Gastrocnemius medialis (tissue), 4 donors: ENCODE data around the gene ALDH1B1. TPM values are rescaled to one million over a fixed set of nuclear protein-coding genes. Genes with fewer than 3 reads are reported as not detected.

Source experiments
- ATAC-seq, 2 donors: fragments of 150-250 bp; one replicate each; pipeline ENCODE4 v1.9.1; 2016
- DNase-seq, 2 donors: peaks; one replicate each; pipeline ENCODE4 v3.0.0-alpha.2; 2019
- H3K27ac ChIP-seq, 4 donors: fragments of 200-600 bp; sonication (generic); 1 replicate in 1 of 4; 2 replicates in 3 of 4; pipeline ENCODE4 v1.5.1; 2016 to 2018; ENCODE audit warnings: mild to moderate bottlenecking in 2 of 4, moderate library complexity in 1 of 4
- H3K27me3 ChIP-seq, 3 donors: fragments of 200-600 bp; sonication (generic) in 2 of 3; 1 replicate in 1 of 3; 2 replicates in 2 of 3; pipeline versions ENCODE4 v1.5.1 to v1.6.0; 2016 to 2019; ENCODE audit warnings: mild to moderate bottlenecking in 1 of 3, moderate library complexity in 1 of 3
- H3K36me3 ChIP-seq, 2 donors: fragments of 200-600 bp; sonication (generic) in 1 of 2; one replicate each; pipeline ENCODE4 v1.5.1; 2017 to 2018
- H3K4me1 ChIP-seq, 2 donors: fragments of 200-600 bp; sonication (generic) in 1 of 2; one replicate each; pipeline ENCODE4 v1.5.1; 2016 to 2017; ENCODE audit warnings: mild to moderate bottlenecking in 2 of 2
- H3K4me3 ChIP-seq, 4 donors: fragments of 200-600 bp; sonication (generic) in 3 of 4; 1 replicate in 1 of 4; 2 replicates in 3 of 4; pipeline ENCODE4 v1.5.1; 2016 to 2019; ENCODE audit warnings: mild to moderate bottlenecking in 2 of 4
- H3K9me3 ChIP-seq, 3 donors: fragments of 200-600 bp; sonication (generic) in 2 of 3; 1 replicate in 1 of 3; 2 replicates in 2 of 3; pipeline ENCODE4 v1.5.1; 2016 to 2019
- CTCF ChIP-seq, 5 experiments: fragments of 450-650 bp in 3 of 5; fragments of 200-600 bp in 2 of 5; sonication (generic) in 2 of 5; IDR thresholded peaks in 4 of 5; conservative IDR thresholded peaks in 1 of 5; 1 replicate in 4 of 5; 2 replicates in 1 of 5; pipeline ENCODE4 v1.5.1; 2016 to 2019; ENCODE audit warnings: antibody characterized with exemption in 5 of 5, mild to moderate bottlenecking in 3 of 5, moderate library complexity in 3 of 5
- POLR2A ChIP-seq, 2 donors: fragments of 450-650 bp; IDR thresholded peaks; one replicate each; pipeline ENCODE4 v1.6.1; 2017; ENCODE audit warnings: antibody characterized with exemption in 2 of 2, mild to moderate bottlenecking in 2 of 2, moderate library complexity in 2 of 2
- in situ Hi-C, 4 donors: fragments of 200-750 bp; cut with MboI; loops; one replicate each; pipeline versions ENCODE4 v1.15.0 to v1.8.0; 2017; ENCODE audit warnings: low sequenced_read_pairs in 4 of 4
- intact Hi-C: fragments of 100-400 bp; cut with DNase I; formaldehyde crosslinking; loops from one replicate; pipeline ENCODE4 v1.15.1; 2023; ENCODE audit warnings: low total_unique reads
- total RNA-seq, 4 donors: library from RNA; depleted of rRNA; stranded (reverse); fragments of >200 nt; gene quantifications; one replicate each; pipeline versions ENCODE4 v1.1.0 to v1.2.3, GENCODE V29; 2016

Gene ALDH1B1
- total RNA-seq, 4 donors from 2014 or later, result 21.0 to 50.9 (median 36.0) TPM

DNA sequence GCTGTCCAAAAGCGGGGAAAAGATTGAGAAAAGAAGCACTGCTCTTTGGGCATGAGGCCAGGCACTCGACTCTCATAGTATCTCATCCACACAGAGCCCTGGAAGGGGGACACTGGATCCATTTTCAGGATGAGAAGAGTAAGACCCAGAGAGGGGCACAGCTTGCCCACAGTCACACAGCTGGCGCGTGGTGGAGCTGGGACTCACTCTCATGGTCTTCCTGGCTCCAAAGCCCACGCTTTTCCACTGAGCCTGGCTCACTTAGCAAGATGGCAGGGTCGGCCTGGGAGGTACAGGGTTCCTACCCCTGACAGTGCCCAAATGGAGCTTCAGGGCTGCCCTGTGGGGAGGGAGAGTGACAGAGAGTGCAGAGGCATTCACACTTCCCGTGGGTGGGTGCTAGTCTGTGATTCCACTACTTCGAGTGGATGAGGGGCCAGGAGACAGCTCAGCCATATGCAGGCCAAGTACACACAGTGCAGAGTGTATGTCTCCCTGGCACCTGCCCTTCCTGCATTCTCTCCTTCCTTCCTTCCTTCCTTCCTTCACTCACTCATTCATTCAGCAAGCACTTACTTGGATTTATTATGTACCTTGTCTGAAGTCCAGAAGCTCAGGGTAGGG lies 50.1 kb downstream of the ALDH1B1 start:
- in situ Hi-C loops, result no loop called here
- no peaks in the 10 kb centered on the region for H3K27me3 ChIP-seq
- TF ChIP-seq POLR2A (IDR thresholded peaks at IDR 0.05), result no peak

GRCh38 chr9:38443181-38443580 lies 50.7 kb downstream of the ALDH1B1 start:
- in situ Hi-C loops (no loop called here), intact Hi-C loops (no loop called here)
- no peak for DNase-seq
- H3K27ac ChIP-seq, result no peak overlapping the region
- no peaks in the 10 kb centered on the region for H3K9me3 ChIP-seq
- no peaks in the 10 kb centered on the region for H3K4me1 ChIP-seq
- ATAC-seq, result no peak
- H3K4me3 ChIP-seq, result no peak overlapping the region
- no peaks in the 10 kb centered on the region for H3K36me3 ChIP-seq
- no peaks in the 10 kb centered on the region for H3K27me3 ChIP-seq
- TF ChIP-seq POLR2A (IDR thresholded peaks at IDR 0.05), result no peak
- no peak for TF ChIP-seq CTCF (IDR thresholded peaks at IDR 0.05 in 4 of 5, conservative IDR thresholded peaks at IDR 0.05 in 1 of 5)

More for the DNA sequence above, 50.1 kb downstream of the ALDH1B1 start:
- ATAC-seq (no peak), DNase-seq (no peak)
- Histone ChIP-seq H3K4me1 (no peaks in the 10 kb centered on the region), H3K4me3 (no peak overlapping the region), H3K27ac (no peak overlapping the region), H3K36me3 (no peaks in the 10 kb centered on the region), H3K9me3 (no peaks in the 10 kb centered on the region)
- intact Hi-C loops, result no loop called here

GRCh38 chr9:38443597-38443996 lies 51.1 kb downstream of the ALDH1B1 start:
- DNase-seq (no peak), ATAC-seq (no peak)
- H3K4me1 ChIP-seq, result no peaks in the 10 kb centered on the region
- no peak overlapping the region for H3K4me3 ChIP-seq
- TF ChIP-seq CTCF (IDR thresholded peaks at IDR 0.05 in 4 of 5, conservative IDR thresholded peaks at IDR 0.05 in 1 of 5) (no peak), POLR2A (IDR thresholded peaks at IDR 0.05) (no peak)
- intact Hi-C loops (no loop called here), in situ Hi-C loops (no loop called here)
- no peaks in the 10 kb centered on the region for H3K36me3 ChIP-seq
- H3K27me3 ChIP-seq, result no peaks in the 10 kb centered on the region
- no peak overlapping the region for H3K27ac ChIP-seq
- H3K9me3 ChIP-seq, result no peaks in the 10 kb centered on the region

GRCh38 chr9:38445154-38446043 lies 52.9 kb downstream of the ALDH1B1 start:
- Histone ChIP-seq H3K27ac (no peak overlapping the region), H3K4me1 (no peaks in the 10 kb centered on the region), H3K9me3 (no peaks in the 10 kb centered on the region), H3K4me3 (no peak overlapping the region), H3K36me3 (no peaks in the 10 kb centered on the region), H3K27me3 (no peaks in the 10 kb centered on the region)
- intact Hi-C loops, result no loop called here
- in situ Hi-C loops, result no loop called here
- DNase-seq (no peak), ATAC-seq (no peak)
- TF ChIP-seq POLR2A (IDR thresholded peaks at IDR 0.05), result no peak
- no peak for TF ChIP-seq CTCF (IDR thresholded peaks at IDR 0.05 in 4 of 5, conservative IDR thresholded peaks at IDR 0.05 in 1 of 5)

- no peak overlapping the region for H3K27ac ChIP-seq
- H3K9me3 ChIP-seq, result no peaks in the 10 kb centered on the region
- no peaks in the 10 kb centered on the region for H3K4me1 ChIP-seq
- TF ChIP-seq POLR2A (IDR thresholded peaks at IDR 0.05) (no peak), CTCF (IDR thresholded peaks at IDR 0.05 in 4 of 5, conservative IDR thresholded peaks at IDR 0.05 in 1 of 5) (no peak)
- no peak overlapping the region for H3K4me3 ChIP-seq
- H3K36me3 ChIP-seq, result no peaks in the 10 kb centered on the region
- no peak for DNase-seq
- intact Hi-C loops (no loop called here), in situ Hi-C loops (no loop called here)
- no peak for ATAC-seq
- H3K27me3 ChIP-seq, result no peaks in the 10 kb centered on the region
These were observed 55.2 kb downstream of the ALDH1B1 start for GRCh38 chr9:38447703-38448102.
